ENCODE data around the gene AMIGO3. TPM values are rescaled to one million over a fixed set of nuclear protein-coding genes. Genes with fewer than 3 reads are reported as not detected.
"Not testable (repeated sequence)": the region's sequence is repeated elsewhere in the genome, so short reads cannot be mapped to it uniquely, and the experiment has no call there.

AMIGO3 gene
- total and polyA plus RNA-seq, 2 of the 8 experiments (the other 6 are each of a cell fraction or from before 2014, with no cell fraction given), result 1.6 to 8.8 TPM

DNA sequence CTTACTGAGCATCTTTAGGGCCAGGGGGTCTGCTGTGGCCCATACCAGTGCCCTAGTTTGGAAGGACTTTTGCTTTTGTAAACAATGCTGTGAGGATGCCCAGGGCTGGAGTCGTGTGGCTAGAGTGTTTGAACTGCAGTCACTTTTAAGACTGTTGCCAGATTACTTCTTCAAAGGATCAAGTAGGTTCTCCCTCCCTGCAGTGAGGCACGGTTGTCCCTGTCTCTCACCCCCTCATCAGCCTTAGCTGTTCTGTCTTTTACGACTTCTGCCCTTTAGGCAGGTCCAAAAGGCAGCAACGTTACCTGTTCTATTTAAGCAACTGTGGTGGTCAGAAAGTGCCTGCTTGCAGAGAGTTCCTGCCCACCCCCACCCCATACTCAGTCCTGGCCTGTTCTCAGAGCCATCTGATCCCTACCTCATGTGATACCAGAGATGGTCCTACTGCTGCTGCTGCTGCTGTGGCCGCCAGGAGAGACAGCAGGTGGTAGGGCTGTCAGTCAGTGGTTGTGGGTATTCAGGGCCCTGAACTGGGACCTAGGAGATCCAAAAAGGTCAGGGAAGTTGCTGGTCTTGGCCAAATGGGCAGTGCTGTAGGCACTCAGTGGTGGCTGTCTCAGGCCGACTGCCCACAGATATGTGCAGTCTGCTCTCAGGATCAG lies 24.9 kb downstream of the AMIGO3 start:
- H3K14ac ChIP-seq (ENCODE audit: insufficient read length); H3K4me3 ChIP-seq (ENCODE audit: extremely low read depth in 1 of 4, insufficient read depth in 2 of 4, low read depth in 3 of 4, low read length in 4 of 4): not testable (repeated sequence)

DNA sequence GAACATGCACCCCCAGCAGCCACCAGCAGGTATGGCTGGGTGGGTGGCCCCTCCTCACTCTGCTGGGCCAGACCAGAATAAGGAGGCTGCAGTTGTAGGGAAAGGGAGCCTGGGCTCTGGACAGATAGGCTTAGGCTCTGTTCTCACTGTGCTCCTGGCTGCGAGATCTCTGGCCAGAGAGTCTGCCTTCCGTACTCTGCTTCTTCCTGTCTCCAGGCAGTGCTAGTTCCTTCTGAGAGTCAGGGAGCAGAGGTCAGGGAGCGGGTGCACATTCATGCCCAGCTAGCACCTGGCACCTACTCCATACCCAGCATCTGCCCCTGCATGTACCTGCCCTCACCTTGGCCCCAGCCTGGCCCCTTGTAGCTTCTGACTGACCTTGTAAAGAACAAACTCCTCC lies 28.0 kb downstream of the AMIGO3 start:
- not testable (repeated sequence) for H4K20me1 ChIP-seq (replicated peaks in 1 of 2; ENCODE audit: control insufficient read depth in 1 of 2, insufficient read depth in 2 of 2, low read length in 2 of 2); H3K9me3 ChIP-seq (ENCODE audit: insufficient read depth in 2 of 2, low read depth in 1 of 2, low read length in 1 of 2); H3K27me3 ChIP-seq (replicated peaks in 1 of 4; ENCODE audit: control insufficient read depth in 3 of 4, extremely low read depth in 1 of 4, insufficient read depth in 3 of 4, low read length in 3 of 4); H2BK12ac ChIP-seq (ENCODE audit: low read depth, low read length); H2BK5ac ChIP-seq (ENCODE audit: low read depth, low read length); H3K4me2 ChIP-seq (ENCODE audit: insufficient read depth in 1 of 2, low read depth in 2 of 2, low read length in 2 of 2); H2BK120ac ChIP-seq (replicated peaks; ENCODE audit: low read depth, low read length); H4K91ac ChIP-seq (replicated peaks; ENCODE audit: insufficient read length, low read length); FAIRE-seq; H3K4me3 ChIP-seq (ENCODE audit: extremely low read depth in 1 of 4, insufficient read depth in 2 of 4, low read depth in 3 of 4, low read length in 4 of 4); H3K23ac ChIP-seq (ENCODE audit: insufficient read length); H3K36me3 ChIP-seq (ENCODE audit: control insufficient read depth in 2 of 4, insufficient read depth in 4 of 4, low read length in 3 of 4); H3K4me1 ChIP-seq (replicated peaks in 1 of 4; ENCODE audit: control insufficient read depth in 3 of 4, insufficient read depth in 4 of 4, low read length in 3 of 4); H3K79me2 ChIP-seq (ENCODE audit: control insufficient read depth in 1 of 2, insufficient read depth in 2 of 2, low read length in 2 of 2); DNase-seq (ENCODE audit: low read depth in 1 of 2, low spot score in 2 of 2); H2AFZ ChIP-seq (ENCODE audit: low read length); H3K79me1 ChIP-seq (ENCODE audit: low read depth, low read length); H3K18ac ChIP-seq (ENCODE audit: extremely low read depth, low read length); H3K9ac ChIP-seq (replicated peaks in 1 of 4; ENCODE audit: extremely low read depth in 1 of 4, low read depth in 3 of 4, low read length in 3 of 4); H2BK20ac ChIP-seq (ENCODE audit: low read length); H2BK15ac ChIP-seq (ENCODE audit: low read length); H2AK5ac ChIP-seq (ENCODE audit: low read depth, low read length); H3K56ac ChIP-seq (replicated peaks; ENCODE audit: insufficient read length, low read depth, low read length); H3K4ac ChIP-seq (replicated peaks; ENCODE audit: insufficient read length, low read depth, low read length); H4K8ac ChIP-seq (ENCODE audit: extremely low read depth, insufficient read depth, low read length); H4K5ac ChIP-seq (ENCODE audit: insufficient read length, low read depth, low read length); H3K14ac ChIP-seq (ENCODE audit: insufficient read length); H3K27ac ChIP-seq (ENCODE audit: low read depth, low read length)
- peaks cover 13% of the 10 kb centered on the region for H3K23me2 ChIP-seq (ENCODE audit: low read depth, low read length)
- CTCF ChIA-PET (ENCODE audit: partially characterized antibody), result interaction anchor here (1.0 kb wide), 1 partner anchor 9 kb away, joined by 3 read pairs; no protein-coding TSS in a partner anchor
- POLR2A ChIA-PET (ENCODE audit: partially characterized antibody), result interaction anchor here (0.8 kb wide), 1 partner anchor 140 kb away, joined by 3 read pairs; no protein-coding TSS in a partner anchor
- WGBS, 2 experiments (ENCODE audit: extremely low coverage in 1 of 2, insufficient coverage in 1 of 2, insufficient read length in 1 of 2, insufficient replicate concordance in 2 of 2, low coverage in 1 of 2, low lambda C conversion rate in 2 of 2, missing lambda C conversion rate in 1 of 2), result 90% methylated on average over 3 of the region's 3 CpGs; no CpG with 5 or more reads in 1 of the 2 experiments

More for the DNA sequence above, 24.9 kb downstream of the AMIGO3 start:
- H3K23me2 ChIP-seq (ENCODE audit: low read depth, low read length); H2BK20ac ChIP-seq (ENCODE audit: low read length); DNase-seq (ENCODE audit: low read depth in 1 of 2, low spot score in 2 of 2); H3K4ac ChIP-seq (replicated peaks; ENCODE audit: insufficient read length, low read depth, low read length); H3K36me3 ChIP-seq (ENCODE audit: control insufficient read depth in 2 of 4, insufficient read depth in 4 of 4, low read length in 3 of 4); H2BK120ac ChIP-seq (replicated peaks; ENCODE audit: low read depth, low read length); H3K4me1 ChIP-seq (replicated peaks in 1 of 4; ENCODE audit: control insufficient read depth in 3 of 4, insufficient read depth in 4 of 4, low read length in 3 of 4); H3K9ac ChIP-seq (replicated peaks in 1 of 4; ENCODE audit: extremely low read depth in 1 of 4, low read depth in 3 of 4, low read length in 3 of 4); H3K56ac ChIP-seq (replicated peaks; ENCODE audit: insufficient read length, low read depth, low read length); H2BK12ac ChIP-seq (ENCODE audit: low read depth, low read length); H3K79me1 ChIP-seq (ENCODE audit: low read depth, low read length); H3K23ac ChIP-seq (ENCODE audit: insufficient read length); H3K27me3 ChIP-seq (replicated peaks in 1 of 4; ENCODE audit: control insufficient read depth in 3 of 4, extremely low read depth in 1 of 4, insufficient read depth in 3 of 4, low read length in 3 of 4); H4K5ac ChIP-seq (ENCODE audit: insufficient read length, low read depth, low read length); H2BK5ac ChIP-seq (ENCODE audit: low read depth, low read length); H3K9me3 ChIP-seq (ENCODE audit: insufficient read depth in 2 of 2, low read depth in 1 of 2, low read length in 1 of 2); H3K4me2 ChIP-seq (ENCODE audit: insufficient read depth in 1 of 2, low read depth in 2 of 2, low read length in 2 of 2); H4K20me1 ChIP-seq (replicated peaks in 1 of 2; ENCODE audit: control insufficient read depth in 1 of 2, insufficient read depth in 2 of 2, low read length in 2 of 2); H4K91ac ChIP-seq (replicated peaks; ENCODE audit: insufficient read length, low read length); H3K18ac ChIP-seq (ENCODE audit: extremely low read depth, low read length); H2BK15ac ChIP-seq (ENCODE audit: low read length); FAIRE-seq; H4K8ac ChIP-seq (ENCODE audit: extremely low read depth, insufficient read depth, low read length); POLR2A ChIA-PET (ENCODE audit: partially characterized antibody); H3K27ac ChIP-seq (ENCODE audit: low read depth, low read length); H2AFZ ChIP-seq (ENCODE audit: low read length); H3K79me2 ChIP-seq (ENCODE audit: control insufficient read depth in 1 of 2, insufficient read depth in 2 of 2, low read length in 2 of 2); H2AK5ac ChIP-seq (ENCODE audit: low read depth, low read length): not testable (repeated sequence)
- CTCF ChIA-PET (ENCODE audit: partially characterized antibody), result interaction anchor here (0.7 to 1.0 kb wide), 2 partner anchors 9 to 17 kb away, joined by 3 read pairs; no protein-coding TSS in a partner anchor
- 86% methylated on average over 6 of the region's 6 CpGs; no CpG with 5 or more reads in 1 of the 2 experiments for WGBS, 2 experiments (ENCODE audit: extremely low coverage in 1 of 2, insufficient coverage in 1 of 2, insufficient read length in 1 of 2, insufficient replicate concordance in 2 of 2, low coverage in 1 of 2, low lambda C conversion rate in 2 of 2, missing lambda C conversion rate in 1 of 2)
